Keratinocyte (primary cell): ENCODE measurements around the gene FIGN. TPM values are rescaled to one million over a fixed set of nuclear protein-coding genes. Genes with fewer than 3 reads are reported as not detected.

Experiments used
- DNase-seq: peaks from one replicate; pipeline ENCODE4 v3.0.0-alpha.2; 2011; ENCODE audit warnings: low read depth, missing footprints, low spot score
- FAIRE-seq: peaks from 2 replicates; lab custom pipeline; 2011; peaks lifted over from hg19 to GRCh38; lab: Jason Lieb, UNC
- H2AFZ ChIP-seq: 2 replicates; pipeline ENCODE4 v1.6.0; 2012; ENCODE audit warnings: low read length, control low read depth, inconsistent platforms; ENCODE audit not compliant: control insufficient read depth
- H3K27ac ChIP-seq: 2 replicates; pipeline ENCODE4 v1.5.1; 2011; ENCODE audit warnings: low read length; ENCODE audit not compliant: control insufficient read depth, insufficient read depth
- H3K27me3 ChIP-seq: 3 replicates; pipeline ENCODE4 v1.6.0; 2011; ENCODE audit warnings: low read length; ENCODE audit not compliant: control insufficient read depth, insufficient read depth; ENCODE audit errors: extremely low read depth
- H3K36me3 ChIP-seq, 2 experiments: 2 replicates in 1 of 2; 3 replicates in 1 of 2; pipeline ENCODE4 v1.5.1; 2011; ENCODE audit warnings: low read length in 2 of 2, mild to moderate bottlenecking in 1 of 2; ENCODE audit not compliant: control insufficient read depth in 2 of 2, insufficient read depth in 2 of 2; ENCODE audit errors: extremely low read depth in 1 of 2
- H3K4me1 ChIP-seq: 3 replicates; pipeline ENCODE4 v1.5.1; 2011; ENCODE audit warnings: low read length; ENCODE audit not compliant: control insufficient read depth, insufficient read depth; ENCODE audit errors: extremely low read depth
- H3K4me2 ChIP-seq: 3 replicates; pipeline ENCODE4 v1.6.0; 2011; ENCODE audit warnings: low read depth, low read length; ENCODE audit not compliant: control insufficient read depth, insufficient read depth; ENCODE audit errors: extremely low read depth
- H3K4me3 ChIP-seq, 3 experiments: fragments of 200-600 bp in 1 of 3; sonication (generic) in 1 of 3; 2 replicates in 2 of 3; 3 replicates in 1 of 3; pipeline ENCODE4 v1.5.1; 2011 to 2016; ENCODE audit warnings: low read length in 3 of 3, mild to moderate bottlenecking in 3 of 3, control low read depth in 2 of 3, inconsistent platforms in 1 of 3, low read depth in 1 of 3, mixed read lengths in 1 of 3, mixed run types in 1 of 3, moderate library complexity in 1 of 3; ENCODE audit not compliant: control insufficient read depth in 2 of 3, insufficient read depth in 2 of 3; ENCODE audit errors: extremely low read depth in 1 of 3
- H3K79me2 ChIP-seq: 2 replicates; pipeline ENCODE4 v1.6.0; 2012; ENCODE audit warnings: low read length; ENCODE audit not compliant: control insufficient read depth, insufficient read depth
- H3K9ac ChIP-seq: 3 replicates; pipeline ENCODE4 v1.6.0; 2011; ENCODE audit warnings: low read length; ENCODE audit not compliant: control insufficient read depth, insufficient read depth; ENCODE audit errors: extremely low read depth
- H3K9me1 ChIP-seq: 3 replicates; pipeline ENCODE4 v1.6.0; 2011; ENCODE audit warnings: low read length; ENCODE audit not compliant: control insufficient read depth, insufficient read depth; ENCODE audit errors: extremely low read depth
- H3K9me3 ChIP-seq: 2 replicates; pipeline ENCODE4 v1.5.1; 2012; ENCODE audit warnings: low read depth, low read length; ENCODE audit not compliant: control insufficient read depth
- H4K20me1 ChIP-seq: 3 replicates; pipeline ENCODE4 v1.6.0; 2011; ENCODE audit warnings: low read length; ENCODE audit not compliant: control insufficient read depth, insufficient read depth; ENCODE audit errors: extremely low read depth
- CTCF ChIP-seq, 3 experiments: IDR thresholded peaks in 1 of 3; conservative IDR thresholded peaks in 1 of 3; optimal IDR thresholded peaks in 1 of 3; 2 replicates in 2 of 3; 3 replicates in 1 of 3; pipeline versions ENCODE3 to v1.5.1; 2011; ENCODE audit warnings: low read length in 3 of 3, mild to moderate bottlenecking in 3 of 3, moderate library complexity in 2 of 3, control low read depth in 1 of 3, inconsistent platforms in 1 of 3; ENCODE audit not compliant: insufficient read depth in 2 of 3; ENCODE audit errors: extremely low read depth in 1 of 3
- EZH2 ChIP-seq: IDR thresholded peaks from one replicate; pipeline ENCODE4 v1.6.1; 2012; ENCODE audit warnings: inconsistent platforms, mild to moderate bottlenecking, low read length, moderate library complexity
- dilution Hi-C: fragments of 300-500 bp; cut with MboI; formaldehyde crosslinking; loops from one replicate; pipeline ENCODE4 v1.7.0; 2020; ENCODE audit warnings: low sequenced_read_pairs; ENCODE audit not compliant: extremely low pct_ligation_motif_present
- polyA plus RNA-seq, 5 experiments: library from polyadenylated mRNA; depleted of rRNA in 3 of 5; stranded (reverse) in 3 of 5; stranded (forward) in 1 of 5; unstranded in 1 of 5; fragments of >200 nt; gene quantifications; 1 replicate in 1 of 5; 2 replicates in 3 of 5; 3 replicates in 1 of 5; pipeline versions ENCODE4 v1.2.1 to v1.2.3, GENCODE V29; 2011 to 2012; ENCODE audit warnings: missing spikeins in 2 of 5, low read depth in 1 of 5, low replicate concordance in 1 of 5

FIGN gene
- polyA plus RNA-seq, 1 donor (not counting 4 experiments of a cell fraction or from before 2014, with no cell fraction given), result 2.9 TPM

GRCh38 chr2:163757814-163758213, 22.0 kb upstream of the FIGN start:
- Histone ChIP-seq H3K4me3 (no peak overlapping the region), H3K4me2 (no peak overlapping the region), H3K79me2 (no peaks in the 10 kb centered on the region), H3K9me1 (no peaks in the 10 kb centered on the region), H3K27me3 (no peaks in the 10 kb centered on the region), H3K27ac (no peak overlapping the region), H3K9me3 (no peaks in the 10 kb centered on the region), H3K4me1 (peaks cover 7% of the 10 kb centered on the region), H3K9ac (no peak overlapping the region), H4K20me1 (no peaks in the 10 kb centered on the region), H2AFZ (no peak overlapping the region), H3K36me3 (no peaks in the 10 kb centered on the region)
- TF ChIP-seq EZH2 (no peak), CTCF (optimal IDR thresholded peaks at IDR 0.05 in 1 of 3, IDR thresholded peaks at IDR 0.05 in 1 of 3, conservative IDR thresholded peaks at IDR 0.05 in 1 of 3; ENCODE audit: extremely low read depth in 1 of 3, insufficient read depth in 2 of 3, low read length in 3 of 3) (no peak)
- DNase-seq (no peak), FAIRE-seq (no peak)
- dilution Hi-C loops, result no loop called here

GRCh38 chr2:163756588-163756987, 20.8 kb upstream of the FIGN start:
- no peaks in the 10 kb centered on the region for H3K36me3 ChIP-seq

More at GRCh38 chr2:163756588-163756987, 20.8 kb upstream of the FIGN start:
- no peak overlapping the region for H3K4me3 ChIP-seq
- dilution Hi-C loops, result no loop called here
- H3K79me2 ChIP-seq, result no peaks in the 10 kb centered on the region
- no peaks in the 10 kb centered on the region for H3K9me1 ChIP-seq
- no peak for FAIRE-seq
- no peak for DNase-seq
- H3K27ac ChIP-seq, result no peak overlapping the region
- no peak overlapping the region for H2AFZ ChIP-seq
- TF ChIP-seq EZH2 (no peak), CTCF (optimal IDR thresholded peaks at IDR 0.05 in 1 of 3, IDR thresholded peaks at IDR 0.05 in 1 of 3, conservative IDR thresholded peaks at IDR 0.05 in 1 of 3; ENCODE audit: extremely low read depth in 1 of 3, insufficient read depth in 2 of 3, low read length in 3 of 3) (no peak)
- no peak overlapping the region for H3K9ac ChIP-seq
- no peaks in the 10 kb centered on the region for H4K20me1 ChIP-seq
- no peaks in the 10 kb centered on the region for H3K27me3 ChIP-seq
- no peak overlapping the region for H3K4me2 ChIP-seq
- H3K4me1 ChIP-seq, result peaks cover 19% of the 10 kb centered on the region
- H3K9me3 ChIP-seq, result no peaks in the 10 kb centered on the region
